ENCODE data around the gene MAGI2.

Gene MAGI2

DNA sequence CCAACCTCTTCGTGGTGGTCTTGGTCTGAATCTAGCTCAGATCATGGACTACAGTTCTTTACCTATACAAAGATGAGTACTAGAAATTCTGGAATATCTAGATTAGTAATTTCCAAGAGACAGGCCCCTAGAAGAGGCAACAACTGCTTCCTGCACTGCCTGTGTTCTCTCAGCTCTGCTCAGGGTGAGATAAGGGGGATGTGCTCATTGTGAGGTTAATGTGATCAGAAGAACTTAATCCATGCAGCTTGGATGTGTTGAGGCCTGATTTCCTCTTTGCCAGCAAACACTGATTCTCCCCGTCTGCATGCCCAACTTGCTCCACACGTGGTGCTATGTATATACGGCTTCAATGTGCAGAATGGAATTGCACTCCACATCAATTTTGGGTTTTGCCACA is 1386.9 kb downstream of the MAGI2 start:
- H3K27ac ChIP-seq, result no peak overlapping the region
- TF ChIP-seq CTCF (conservative IDR thresholded peaks at IDR 0.05), result no peak

- no peak overlapping the region for H3K27ac ChIP-seq
- TF ChIP-seq CTCF (conservative IDR thresholded peaks at IDR 0.05), result no peak
These were observed 1389.7 kb downstream of the MAGI2 start for GRCh38 chr7:78063758-78064157.

- TF ChIP-seq CTCF (conservative IDR thresholded peaks at IDR 0.05), result no peak
- H3K27ac ChIP-seq, result no peak overlapping the region
These were observed 1391.3 kb downstream of the MAGI2 start for GRCh38 chr7:78062214-78062613.

GRCh38 chr7:78057571-78057970 is 1395.9 kb downstream of the MAGI2 start:
- TF ChIP-seq CTCF (conservative IDR thresholded peaks at IDR 0.05), result no peak
- H3K27ac ChIP-seq, result no peak overlapping the region

DNA sequence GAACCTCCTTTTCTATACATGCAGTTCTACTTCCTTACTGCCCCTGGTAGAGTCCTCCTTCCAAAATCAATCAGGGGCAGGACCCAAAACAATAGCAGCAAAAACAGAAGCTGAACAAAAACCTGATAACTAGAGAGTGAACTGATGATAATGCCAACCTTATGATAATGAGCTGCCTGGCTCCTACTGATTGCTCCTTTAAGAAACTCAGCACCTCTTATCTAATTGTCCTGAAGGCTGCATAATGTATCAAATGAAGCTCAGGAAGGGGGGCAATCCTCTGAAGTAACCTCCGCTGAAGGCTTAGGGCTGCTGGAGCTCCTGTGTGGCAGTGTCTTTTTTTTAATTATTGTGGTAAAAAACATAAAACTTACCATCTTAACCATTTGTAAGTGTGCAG is 1397.9 kb downstream of the MAGI2 start:
- no peak overlapping the region for H3K27ac ChIP-seq
- TF ChIP-seq CTCF (conservative IDR thresholded peaks at IDR 0.05), result no peak

DNA sequence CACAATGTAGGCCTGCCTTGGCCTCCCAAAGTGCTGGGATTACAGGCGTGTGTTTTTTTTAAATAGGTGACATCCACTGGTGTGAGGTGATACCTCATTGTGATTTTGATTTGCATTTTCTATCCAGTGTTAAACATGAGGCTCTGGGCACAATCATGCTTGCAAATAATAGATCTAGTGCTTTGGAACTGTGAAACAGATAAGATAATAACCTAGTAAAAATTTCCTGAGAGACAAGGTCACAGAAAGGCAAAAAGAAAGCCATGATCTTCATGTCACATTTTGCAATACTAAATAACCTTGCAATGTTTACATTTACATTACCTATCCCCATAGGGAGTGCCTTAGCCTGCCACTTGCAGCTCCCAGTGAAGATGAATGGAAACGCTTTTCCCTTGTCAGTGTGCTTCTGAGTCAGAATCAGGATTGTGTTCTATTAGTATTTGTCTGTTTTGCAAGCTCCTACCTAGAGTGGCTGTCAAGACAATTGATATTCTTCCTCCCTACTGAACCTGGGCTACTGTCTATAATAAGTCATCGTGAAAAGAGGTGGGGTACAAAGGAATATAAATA is 1398.4 kb downstream of the MAGI2 start:
- no peak for TF ChIP-seq CTCF (conservative IDR thresholded peaks at IDR 0.05)
- no peak overlapping the region for H3K27ac ChIP-seq

- TF ChIP-seq CTCF (conservative IDR thresholded peaks at IDR 0.05), result no peak
- no peak overlapping the region for H3K27ac ChIP-seq
These were observed 1401.4 kb downstream of the MAGI2 start for GRCh38 chr7:78052112-78052511.
